ENCODE measurements around the gene ERGIC1.

Gene ERGIC1

GRCh38 chr5:172874647-172875504 is 40.8 kb downstream of the ERGIC1 start:
- peak overlapping the region; percentile 88 for H3K4me2 ChIP-seq
- peaks cover 85% of the 10 kb centered on the region for H3K4me1 ChIP-seq
- TF ChIP-seq Cebpa-rat (IDR thresholded peaks at IDR 0.05): no peak
- no peaks in the 10 kb centered on the region for H3K27me3 ChIP-seq
- peaks cover 36% of the 10 kb centered on the region for H3K36me3 ChIP-seq
- H4K20me1 ChIP-seq: peaks cover 100% of the 10 kb centered on the region
- H3K9ac ChIP-seq: peak overlapping the region; percentile 78
- no peaks in the 10 kb centered on the region for H3K9me3 ChIP-seq
- H3K27ac ChIP-seq: peak overlapping the region; percentile 89
- peak overlapping the region; percentile 2; the same call in 1 of the 2 replicates for H3K4me3 ChIP-seq

- TF ChIP-seq Cebpa-rat (IDR thresholded peaks at IDR 0.05): no peak
- Histone ChIP-seq H3K9me3 (no peaks in the 10 kb centered on the region), H3K27ac (peak overlapping the region; percentile 89), H3K4me2 (peak overlapping the region; percentile 88), H3K9ac (peak overlapping the region; percentile 2; the same call in 1 of the 2 replicates), H3K4me3 (no peak overlapping the region), H3K4me1 (peaks cover 77% of the 10 kb centered on the region), H3K36me3 (peaks cover 45% of the 10 kb centered on the region), H4K20me1 (peaks cover 100% of the 10 kb centered on the region), H3K27me3 (no peaks in the 10 kb centered on the region)
Measured at GRCh38 chr5:172875505-172876279, 41.6 kb downstream of the ERGIC1 start.

- H3K36me3 ChIP-seq: peaks cover 53% of the 10 kb centered on the region
- peaks cover 68% of the 10 kb centered on the region for H3K4me1 ChIP-seq
- H3K27me3 ChIP-seq: no peaks in the 10 kb centered on the region
- H3K9ac ChIP-seq: no peak overlapping the region
- peak overlapping the region; percentile 89; the same call in 1 of the 2 replicates for H3K27ac ChIP-seq
- H3K9me3 ChIP-seq: no peaks in the 10 kb centered on the region
- H3K4me3 ChIP-seq: no peak overlapping the region
- peaks cover 100% of the 10 kb centered on the region for H4K20me1 ChIP-seq
- no peak for TF ChIP-seq Cebpa-rat (IDR thresholded peaks at IDR 0.05)
- H3K4me2 ChIP-seq: peak overlapping the region; percentile 88
Measured at GRCh38 chr5:172876578-172876977, 42.5 kb downstream of the ERGIC1 start.

- Histone ChIP-seq H3K4me2 (peak overlapping the region; percentile 88), H3K4me3 (no peak overlapping the region), H3K27me3 (no peaks in the 10 kb centered on the region; the same call in 1 of the 2 replicates), H3K36me3 (peaks cover 64% of the 10 kb centered on the region), H3K9ac (peak overlapping the region; percentile 21), H3K9me3 (no peaks in the 10 kb centered on the region), H4K20me1 (peaks cover 100% of the 10 kb centered on the region), H3K4me1 (peaks cover 65% of the 10 kb centered on the region), H3K27ac (peak overlapping the region; percentile 66)
- TF ChIP-seq Cebpa-rat (IDR thresholded peaks at IDR 0.05): no peak
Measured at GRCh38 chr5:172877466-172878260, 43.6 kb downstream of the ERGIC1 start.

DNA sequence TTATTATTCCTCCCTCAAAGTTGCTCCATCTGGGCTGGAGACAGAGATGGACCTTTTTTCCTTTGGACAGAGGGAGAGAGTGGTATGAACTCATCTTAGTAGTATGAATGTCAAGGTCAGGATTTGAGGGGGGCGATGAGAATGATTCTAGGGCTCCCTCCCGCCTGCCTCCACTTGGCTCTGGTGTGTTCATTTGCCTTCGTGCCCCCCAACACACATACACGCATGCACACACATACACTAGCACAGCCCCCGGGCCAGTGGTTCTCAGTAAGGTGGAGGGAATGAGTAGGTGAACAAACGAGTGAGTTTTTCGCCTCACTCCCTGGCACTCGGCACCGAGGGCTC is 44.5 kb downstream of the ERGIC1 start:
- Histone ChIP-seq H3K36me3 (peaks cover 68% of the 10 kb centered on the region), H3K4me3 (no peak overlapping the region), H3K27me3 (no peaks in the 10 kb centered on the region; the same call in 1 of the 2 replicates), H3K4me2 (no peak overlapping the region), H3K9ac (no peak overlapping the region), H3K27ac (peak overlapping the region; percentile 66), H4K20me1 (peaks cover 100% of the 10 kb centered on the region), H3K4me1 (peaks cover 56% of the 10 kb centered on the region), H3K9me3 (no peaks in the 10 kb centered on the region)
- TF ChIP-seq Cebpa-rat (IDR thresholded peaks at IDR 0.05): no peak

- H4K20me1 ChIP-seq: peaks cover 100% of the 10 kb centered on the region
- no peak overlapping the region for H3K4me3 ChIP-seq
- H3K9ac ChIP-seq: no peak overlapping the region
- H3K4me2 ChIP-seq: no peak overlapping the region
- peaks cover 72% of the 10 kb centered on the region for H3K36me3 ChIP-seq
- H3K27me3 ChIP-seq: no peaks in the 10 kb centered on the region; the same call in 1 of the 2 replicates
- no peak for TF ChIP-seq Cebpa-rat (IDR thresholded peaks at IDR 0.05)
- 0 out of 2 replicates have a peak overlapping the region, but pooled peaks have one; percentile 66 for H3K27ac ChIP-seq
- peaks cover 51% of the 10 kb centered on the region for H3K4me1 ChIP-seq
- no peaks in the 10 kb centered on the region for H3K9me3 ChIP-seq
Measured at GRCh38 chr5:172878933-172879752, 45.1 kb downstream of the ERGIC1 start.

GRCh38 chr5:172881691-172882370 is 47.8 kb downstream of the ERGIC1 start:
- Histone ChIP-seq H3K4me2 (no peak overlapping the region), H3K27ac (no peak overlapping the region), H3K4me3 (no peak overlapping the region), H3K4me1 (peaks cover 37% of the 10 kb centered on the region), H3K36me3 (peaks cover 94% of the 10 kb centered on the region), H3K9me3 (no peaks in the 10 kb centered on the region), H3K27me3 (no peaks in the 10 kb centered on the region; the same call in 1 of the 2 replicates), H3K9ac (peak overlapping the region; percentile 34; the same call in 1 of the 2 replicates), H4K20me1 (peaks cover 100% of the 10 kb centered on the region)
- TF ChIP-seq Cebpa-rat (IDR thresholded peaks at IDR 0.05): no peak

- Histone ChIP-seq H3K27ac (no peak overlapping the region), H3K4me2 (no peak overlapping the region), H3K9ac (no peak overlapping the region), H3K36me3 (peaks cover 99% of the 10 kb centered on the region), H3K4me3 (no peak overlapping the region), H4K20me1 (peaks cover 100% of the 10 kb centered on the region), H3K9me3 (no peaks in the 10 kb centered on the region), H3K4me1 (peaks cover 25% of the 10 kb centered on the region), H3K27me3 (no peaks in the 10 kb centered on the region; the same call in 1 of the 2 replicates)
- no peak for TF ChIP-seq Cebpa-rat (IDR thresholded peaks at IDR 0.05)
Measured at GRCh38 chr5:172883066-172883465, 49.0 kb downstream of the ERGIC1 start.
